Breast epithelium (tissue), 4 donors: ENCODE measurements around the gene SLC15A2. TPM values are rescaled to one million over a fixed set of nuclear protein-coding genes. Genes with fewer than 3 reads are reported as not detected.
A peak's percentile ranks its signal among the peaks of the same experiment; 100 is the strongest.
"Not testable (repeated sequence)": the region's sequence is repeated elsewhere in the genome, so short reads cannot be mapped to it uniquely, and the experiment has no call there.

Experiments
- DNase-seq, 2 donors: peaks; one replicate each; pipeline ENCODE4 v3.0.0-alpha.2; 2019; ENCODE audit warnings: low spot score in 2 of 2
- H3K27ac ChIP-seq, 2 donors: fragments of 200-600 bp; sonication (generic) in 1 of 2; one replicate each; pipeline ENCODE4 v1.5.1; 2016 to 2019; ENCODE audit warnings: mild to moderate bottlenecking in 1 of 2
- H3K27me3 ChIP-seq, 2 donors: fragments of 200-600 bp; sonication (generic) in 1 of 2; one replicate each; pipeline versions ENCODE4 v1.5.1 to v1.6.0; 2017 to 2019; ENCODE audit warnings: control low read depth in 1 of 2, mild to moderate bottlenecking in 1 of 2
- H3K36me3 ChIP-seq: fragments of 200-600 bp; one replicate; pipeline ENCODE4 v1.5.1; 2019
- H3K4me1 ChIP-seq, 2 donors: fragments of 200-600 bp; sonication (generic); one replicate each; pipeline ENCODE4 v1.5.1; 2016 to 2019; ENCODE audit warnings: control low read depth in 1 of 2
- H3K4me3 ChIP-seq, 3 donors: fragments of 200-600 bp; sonication (generic); 1 replicate in 2 of 3; 2 replicates in 1 of 3; pipeline ENCODE4 v1.5.1; 2016 to 2019; ENCODE audit warnings: mild to moderate bottlenecking in 3 of 3, moderate library complexity in 2 of 3
- H3K9me3 ChIP-seq, 2 donors: fragments of 200-600 bp; sonication (generic) in 1 of 2; one replicate each; pipeline ENCODE4 v1.5.1; 2016 to 2019; ENCODE audit warnings: control low read depth in 1 of 2
- CTCF ChIP-seq, 3 donors: fragments of 450-650 bp; IDR thresholded peaks; one replicate each; pipeline ENCODE4 v1.5.1; 2016 to 2017; ENCODE audit warnings: antibody characterized with exemption in 3 of 3, mild to moderate bottlenecking in 3 of 3, moderate library complexity in 3 of 3
- POLR2A ChIP-seq: fragments of 450-650 bp; IDR thresholded peaks from one replicate; pipeline ENCODE4 v1.6.1; 2016; ENCODE audit warnings: antibody characterized with exemption, mild to moderate bottlenecking, moderate library complexity
- POLR2AphosphoS5 ChIP-seq, 3 donors: sonication (generic); formaldehyde crosslinking; IDR thresholded peaks; one replicate each; pipeline ENCODE4 v1.6.1; 2017; ENCODE audit warnings: antibody characterized with exemption in 3 of 3
- intact Hi-C: fragments of 100-400 bp; cut with DNase I; formaldehyde crosslinking; loops from one replicate; pipeline ENCODE4 v1.15.1; 2023; ENCODE audit warnings: low total_unique reads
- total RNA-seq, 3 donors: library from RNA; depleted of rRNA; stranded (reverse); fragments of >200 nt; gene quantifications; one replicate each; pipeline ENCODE4 v1.1.0, GENCODE V29; 2016

The SLC15A2 gene
- total RNA-seq = 1 to 10 TPM in 2 of 3 donors, under 1 TPM in 1; 0.98 to 4.1 (median 2.2) TPM

GRCh38 chr3:121894301-121894990, at the start of gene SLC15A2:
TSS of gene SLC15A2 (plus strand) at chr3:121894401. CDS start at chr3:121894477, 76 bp downstream.
- Histone ChIP-seq H3K9me3 (no peaks in the 10 kb centered on the region), H3K4me3 (peak within 1 kb of the TSS in 2 of 3 donors; percentile 19 to 25), H3K27ac (peak within 1 kb of the TSS in 1 of 2 donors; percentile 66), H3K27me3 (no peaks in the 10 kb centered on the region), H3K36me3 (no peaks in the 10 kb centered on the region), H3K4me1 (peaks cover 0 to 5% of the 10 kb centered on the region in 2 donors)
- intact Hi-C loops = no loop called here
- DNase-seq = no peak
- no peak for TF ChIP-seq POLR2A
- TF ChIP-seq POLR2AphosphoS5 (IDR thresholded peaks at IDR 0.05) = no peak
- no peak for TF ChIP-seq CTCF (IDR thresholded peaks at IDR 0.05)

- Histone ChIP-seq H3K36me3 (no peaks in the 10 kb centered on the region), H3K9me3 (no peaks in the 10 kb centered on the region), H3K4me1 (no peaks in the 10 kb centered on the region), H3K27ac (no peak overlapping the region), H3K27me3 (no peaks in the 10 kb centered on the region), H3K4me3 (no peak overlapping the region)
- intact Hi-C loops = no loop called here
- DNase-seq = no peak
- no peak for TF ChIP-seq CTCF (IDR thresholded peaks at IDR 0.05)
- TF ChIP-seq POLR2AphosphoS5 (IDR thresholded peaks at IDR 0.05) = no peak
- TF ChIP-seq POLR2A = no peak
Measured at GRCh38 chr3:121844892-121845291, 49.3 kb upstream of the SLC15A2 start.

GRCh38 chr3:121852256-121852655, 41.9 kb upstream of the SLC15A2 start:
- H3K4me1 ChIP-seq = no peaks in the 10 kb centered on the region
- no peaks in the 10 kb centered on the region for H3K9me3 ChIP-seq
- intact Hi-C loops = no loop called here
- H3K27me3 ChIP-seq = no peaks in the 10 kb centered on the region
- H3K36me3 ChIP-seq = no peaks in the 10 kb centered on the region
- no peak overlapping the region for H3K27ac ChIP-seq
- DNase-seq = no peak
- TF ChIP-seq POLR2A (no peak), CTCF (IDR thresholded peaks at IDR 0.05) (no peak), POLR2AphosphoS5 (IDR thresholded peaks at IDR 0.05) (no peak)
- no peak overlapping the region for H3K4me3 ChIP-seq

- Histone ChIP-seq H3K4me3 (no peak overlapping the region), H3K36me3 (no peaks in the 10 kb centered on the region), H3K9me3 (no peaks in the 10 kb centered on the region), H3K4me1 (no peaks in the 10 kb centered on the region), H3K27ac (no peak overlapping the region), H3K27me3 (no peaks in the 10 kb centered on the region)
- intact Hi-C loops = no loop called here
- no peak for DNase-seq
- TF ChIP-seq CTCF (IDR thresholded peaks at IDR 0.05) (no peak), POLR2A (no peak), POLR2AphosphoS5 (IDR thresholded peaks at IDR 0.05) (no peak)
Measured at GRCh38 chr3:121855555-121855954, 38.6 kb upstream of the SLC15A2 start.

GRCh38 chr3:121857778-121858177, 36.4 kb upstream of the SLC15A2 start:
- H3K4me3 ChIP-seq, H3K4me1 ChIP-seq, H3K9me3 ChIP-seq, DNase-seq, H3K36me3 ChIP-seq, intact Hi-C loops, H3K27me3 ChIP-seq, H3K27ac ChIP-seq: not testable (repeated sequence)

- intact Hi-C loops, H3K27ac ChIP-seq, H3K4me1 ChIP-seq, DNase-seq, H3K27me3 ChIP-seq, H3K9me3 ChIP-seq, H3K4me3 ChIP-seq, H3K36me3 ChIP-seq: not testable (repeated sequence)
Measured at GRCh38 chr3:121863247-121863646, 31.0 kb upstream of the SLC15A2 start.
